GM20431 (cell line): ENCODE data around the gene UBAP1L.

Experiments used
- in situ Hi-C: fragments of 300-500 bp; cut with MseI, MboI; formaldehyde crosslinking; loops from one replicate; pipeline ENCODE4 v1.15.0; 2020; ENCODE audit warnings: low sequenced_read_pairs; ENCODE audit not compliant: unreplicated experiment

The UBAP1L gene

GRCh38 chr15:65052956-65053355, 62.0 kb downstream of the UBAP1L start:
- in situ Hi-C loops, result no loop called here

DNA sequence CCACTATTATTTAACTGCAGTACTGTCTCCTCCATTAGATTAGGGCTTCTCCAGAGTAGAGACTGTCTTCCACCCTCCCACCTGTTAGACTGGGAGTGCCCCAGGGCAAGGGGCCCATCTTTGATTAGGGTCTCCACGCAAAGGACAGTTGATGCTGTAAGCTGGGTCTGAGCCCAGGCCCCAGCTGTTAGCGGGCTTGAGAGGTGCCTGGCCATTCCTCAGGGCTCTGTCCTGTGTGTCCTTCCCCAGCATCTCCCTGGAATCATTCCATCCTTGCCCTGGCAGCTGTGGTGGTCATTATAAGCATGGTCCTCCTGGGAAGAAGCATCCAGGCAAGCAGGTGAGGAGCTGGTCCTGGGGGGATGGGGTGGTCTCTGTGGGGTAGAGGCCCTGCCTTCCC, 63.7 kb downstream of the UBAP1L start:
- in situ Hi-C loops, result no loop called here

GRCh38 chr15:65050270-65050669, 64.7 kb downstream of the UBAP1L start:
- in situ Hi-C loops, result no loop called here

DNA sequence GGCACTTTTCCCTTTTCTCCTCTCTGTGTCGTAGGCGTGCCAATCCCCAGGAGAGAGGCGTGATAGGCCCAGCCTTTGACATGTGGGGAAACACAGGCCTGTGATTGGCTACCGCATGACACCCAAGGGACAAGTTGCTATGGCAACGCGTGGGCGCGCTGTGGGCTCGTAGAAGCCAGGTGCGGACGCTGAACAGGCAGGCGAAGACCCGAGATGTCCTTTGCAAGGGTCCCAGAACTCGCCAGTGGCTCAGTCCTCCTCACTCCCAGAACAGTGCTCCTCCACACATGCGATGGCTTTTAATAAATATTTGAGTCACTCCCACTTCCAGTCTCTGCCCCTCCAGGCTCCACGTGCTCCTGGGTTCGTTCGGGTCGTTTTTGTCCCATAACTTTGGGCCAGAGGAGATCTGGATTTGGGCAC, 65.6 kb downstream of the UBAP1L start:
- in situ Hi-C loops, result loop anchor here (25.0 kb wide), 1 partner anchor 238 kb away; the partner anchor contains the start of genes PARP16 and RNU5A-1

DNA sequence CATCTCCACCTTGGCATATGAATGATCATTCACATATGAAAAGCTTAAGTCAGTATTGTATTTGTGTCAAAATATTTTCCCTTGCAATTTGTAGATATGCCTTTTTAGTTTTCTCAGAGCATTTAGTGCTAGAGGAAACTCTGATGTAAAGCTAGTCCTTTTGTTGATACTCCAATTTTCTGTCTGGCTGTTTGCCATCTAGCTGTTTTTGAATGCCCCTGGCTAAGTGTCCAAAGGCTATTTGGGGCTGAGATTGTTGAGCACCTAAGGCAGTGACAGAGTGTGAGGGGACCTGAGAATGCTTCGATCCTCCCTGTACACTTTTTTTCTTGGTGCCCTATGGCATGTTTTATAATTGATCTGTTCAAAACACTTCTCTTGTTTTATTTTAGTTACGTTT, 66.8 kb downstream of the UBAP1L start:
- in situ Hi-C loops, result loop anchor here (25.0 kb wide), 1 partner anchor 239 kb away; the partner anchor contains the start of genes PARP16 and RNU5A-1

GRCh38 chr15:65044724-65045481, 70.1 kb downstream of the UBAP1L start, which contains the start of gene SLC51B:
TSS of gene SLC51B (plus strand) at chr15:65045387. CDS start at chr15:65050005, 4,618 bp downstream.
- in situ Hi-C loops, result loop anchor here (25.0 kb wide), 1 partner anchor 242 kb away; the partner anchor contains the start of genes PARP16 and RNU5A-1

DNA sequence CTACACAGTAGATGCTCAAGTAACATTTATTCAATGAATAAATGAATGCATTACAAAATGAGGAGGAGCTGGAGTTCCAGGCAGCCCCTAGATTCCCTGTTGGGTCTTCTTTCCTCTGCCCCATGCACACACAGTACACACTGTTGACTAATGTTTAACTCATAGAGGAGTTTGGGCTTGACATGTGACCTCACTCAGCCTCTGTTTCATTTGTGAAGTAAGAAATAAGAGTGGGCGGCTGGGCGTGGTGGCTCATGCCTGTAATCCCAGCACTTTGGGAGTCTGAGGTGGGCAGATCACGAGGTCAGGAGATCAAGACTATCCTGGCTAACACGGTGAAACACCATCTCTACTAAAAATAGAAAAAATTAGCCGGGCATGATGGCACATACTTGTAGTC, 70.8 kb downstream of the UBAP1L start:
- in situ Hi-C loops, result loop anchor here (25.0 kb wide), 1 partner anchor 243 kb away; the partner anchor contains the start of genes PARP16 and RNU5A-1

- in situ Hi-C loops, result loop anchor here (25.0 kb wide), 1 partner anchor 244 kb away; the partner anchor contains the start of genes PARP16 and RNU5A-1
Measured at GRCh38 chr15:65042776-65043327, 72.1 kb downstream of the UBAP1L start.
